Panc1 (cell line): Measurements from ENCODE around the gene NSMCE3. TPM values are rescaled to one million over a fixed set of nuclear protein-coding genes. Genes with fewer than 3 reads are reported as not detected.

Experiments
- ATAC-seq: fragments of 200-7000 bp; cut with Tn5 transposase; 2 replicates; pipeline ENCODE4 v1.9.1; 2020; ENCODE audit warnings: mild to moderate bottlenecking, moderate library complexity
- BruUV-seq: library from RNA; stranded (reverse); fragments of 400-500 nt; replicated peaks from 2 replicates; lab custom pipeline; 2021; lab: Mats Ljungman, UMichigan
- CTCF ChIA-PET: fragments of 300-600 bp; sonication (Branson Sonifier 250); formaldehyde crosslinking; loops from one replicate; lab custom pipeline; 2022; ENCODE audit warnings: antibody characterized with exemption; lab: Charles Lee
- POLR2A ChIA-PET: fragments of 300-600 bp; sonication (Branson Sonifier 250); formaldehyde crosslinking; loops from one replicate; lab custom pipeline; 2022; ENCODE audit warnings: antibody characterized with exemption; lab: Charles Lee
- DNase-seq: peaks from one replicate; pipeline ENCODE4 v3.0.0-alpha.2; 2010; ENCODE audit warnings: low read depth, low spot score
- H3K27ac ChIP-seq: 2 replicates; pipeline ENCODE4 v1.5.1; 2011; ENCODE audit warnings: mild to moderate bottlenecking, low read length, inconsistent platforms
- H3K27me3 ChIP-seq: fragments of 200-500 bp; sonication (Bioruptor generic); 2 replicates; pipeline ENCODE4 v1.6.0; 2014; ENCODE audit warnings: low read length, inconsistent platforms; ENCODE audit not compliant: control insufficient read depth, insufficient read depth
- H3K36me3 ChIP-seq: fragments of 200-500 bp; sonication (Bioruptor generic); 2 replicates; pipeline ENCODE4 v1.5.1; 2014; ENCODE audit warnings: inconsistent platforms, mild to moderate bottlenecking, low read length, moderate library complexity; ENCODE audit not compliant: control insufficient read depth, insufficient read depth
- H3K4me1 ChIP-seq: 2 replicates; pipeline ENCODE4 v1.5.1; 2011; ENCODE audit warnings: inconsistent platforms, mild to moderate bottlenecking, low read length, moderate library complexity; ENCODE audit not compliant: control insufficient read depth, insufficient read depth
- H3K4me3 ChIP-seq, 2 experiments: 2 replicates each; pipeline ENCODE4 v1.5.1; 2011 to 2012; ENCODE audit warnings: low read depth in 2 of 2, low read length in 2 of 2, mild to moderate bottlenecking in 2 of 2, inconsistent platforms in 1 of 2, moderate library complexity in 1 of 2
- H3K9me3 ChIP-seq: fragments of 200-500 bp; sonication (Bioruptor generic); 2 replicates; pipeline ENCODE4 v1.5.1; 2014; ENCODE audit warnings: low read depth, mild to moderate bottlenecking, inconsistent platforms, low read length, moderate library complexity; ENCODE audit not compliant: control insufficient read depth, insufficient read depth
- CTCF ChIP-seq: fragments of 450-650 bp; IDR thresholded peaks from 2 replicates; pipeline ENCODE4 v1.5.1; 2017; ENCODE audit warnings: mild to moderate bottlenecking
- POLR2AphosphoS5 ChIP-seq: IDR thresholded peaks from 2 replicates; pipeline ENCODE4 v1.6.1; 2012; ENCODE audit warnings: mild to moderate bottlenecking, low read depth, low read length, moderate library complexity
- SIN3A ChIP-seq: IDR thresholded peaks from 2 replicates; pipeline ENCODE4 v1.6.1; 2012; ENCODE audit warnings: low read depth, mild to moderate bottlenecking, low read length, moderate library complexity, borderline replicate concordance; ENCODE audit not compliant: insufficient read depth
- TCF7L2 ChIP-seq: IDR thresholded peaks from 2 replicates; pipeline ENCODE4 v1.6.1; 2011; ENCODE audit warnings: mild to moderate bottlenecking, low read depth, low read length, inconsistent platforms
- in situ Hi-C: cut with HindIII; loops from 2 replicates; pipeline ENCODE4 v1.10.0; 2016; ENCODE audit warnings: low sequenced_read_pairs, low pct_unique_long_range_greater_than_20kb
- intact Hi-C: fragments of 100-400 bp; cut with micrococcal nuclease; formaldehyde crosslinking; loops from one replicate; pipeline ENCODE4 v1.10.0; 2022; ENCODE audit not compliant: unreplicated experiment
- total RNA-seq: library from RNA; stranded (reverse); gene quantifications from one replicate; pipeline ENCODE4 v1.2.1, GENCODE V29; 2021; ENCODE audit not compliant: unreplicated experiment
- TF ChIP-seq, protein P1 (sequence below), 2 experiments: IDR thresholded peaks; 2 replicates each; pipeline ENCODE4 v1.6.1; 2011 to 2012; ENCODE audit warnings: low read depth in 2 of 2, control low read depth in 1 of 2, low read length in 1 of 2, mild to moderate bottlenecking in 1 of 2, moderate library complexity in 1 of 2; ENCODE audit not compliant: insufficient read depth in 1 of 2

Gene NSMCE3
- total RNA-seq, 1 experiment from 2014 or later, result 5.5 TPM

GRCh38 chr15:29220852-29221251 is 48.8 kb downstream of the NSMCE3 start:
- H3K4me1 ChIP-seq, result no peaks in the 10 kb centered on the region
- intact Hi-C loops, result no loop called here
- H3K27ac ChIP-seq, result no peak overlapping the region
- H3K27me3 ChIP-seq, result no peaks in the 10 kb centered on the region
- ChIA-PET CTCF (no interaction called here), POLR2A (no interaction called here)
- DNase-seq, result no peak
- no peaks in the 10 kb centered on the region for H3K36me3 ChIP-seq
- in situ Hi-C loops, result no loop called here
- no peak overlapping the region for H3K4me3 ChIP-seq
- no peak for TF ChIP-seq TCF7L2
- no peak for TF ChIP-seq CTCF
- no peak for TF ChIP-seq POLR2AphosphoS5
- no peak for TF ChIP-seq SIN3A
- TF ChIP-seq, protein P1, sequence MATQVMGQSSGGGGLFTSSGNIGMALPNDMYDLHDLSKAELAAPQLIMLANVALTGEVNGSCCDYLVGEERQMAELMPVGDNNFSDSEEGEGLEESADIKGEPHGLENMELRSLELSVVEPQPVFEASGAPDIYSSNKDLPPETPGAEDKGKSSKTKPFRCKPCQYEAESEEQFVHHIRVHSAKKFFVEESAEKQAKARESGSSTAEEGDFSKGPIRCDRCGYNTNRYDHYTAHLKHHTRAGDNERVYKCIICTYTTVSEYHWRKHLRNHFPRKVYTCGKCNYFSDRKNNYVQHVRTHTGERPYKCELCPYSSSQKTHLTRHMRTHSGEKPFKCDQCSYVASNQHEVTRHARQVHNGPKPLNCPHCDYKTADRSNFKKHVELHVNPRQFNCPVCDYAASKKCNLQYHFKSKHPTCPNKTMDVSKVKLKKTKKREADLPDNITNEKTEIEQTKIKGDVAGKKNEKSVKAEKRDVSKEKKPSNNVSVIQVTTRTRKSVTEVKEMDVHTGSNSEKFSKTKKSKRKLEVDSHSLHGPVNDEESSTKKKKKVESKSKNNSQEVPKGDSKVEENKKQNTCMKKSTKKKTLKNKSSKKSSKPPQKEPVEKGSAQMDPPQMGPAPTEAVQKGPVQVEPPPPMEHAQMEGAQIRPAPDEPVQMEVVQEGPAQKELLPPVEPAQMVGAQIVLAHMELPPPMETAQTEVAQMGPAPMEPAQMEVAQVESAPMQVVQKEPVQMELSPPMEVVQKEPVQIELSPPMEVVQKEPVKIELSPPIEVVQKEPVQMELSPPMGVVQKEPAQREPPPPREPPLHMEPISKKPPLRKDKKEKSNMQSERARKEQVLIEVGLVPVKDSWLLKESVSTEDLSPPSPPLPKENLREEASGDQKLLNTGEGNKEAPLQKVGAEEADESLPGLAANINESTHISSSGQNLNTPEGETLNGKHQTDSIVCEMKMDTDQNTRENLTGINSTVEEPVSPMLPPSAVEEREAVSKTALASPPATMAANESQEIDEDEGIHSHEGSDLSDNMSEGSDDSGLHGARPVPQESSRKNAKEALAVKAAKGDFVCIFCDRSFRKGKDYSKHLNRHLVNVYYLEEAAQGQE (IDR thresholded peaks at IDR 0.05; ENCODE audit: insufficient read depth in 1 of 2, low read depth in 2 of 2, low read length in 1 of 2), result no peak
- no TSS peak for BruUV-seq
- no peak for ATAC-seq
- no peaks in the 10 kb centered on the region for H3K9me3 ChIP-seq

DNA sequence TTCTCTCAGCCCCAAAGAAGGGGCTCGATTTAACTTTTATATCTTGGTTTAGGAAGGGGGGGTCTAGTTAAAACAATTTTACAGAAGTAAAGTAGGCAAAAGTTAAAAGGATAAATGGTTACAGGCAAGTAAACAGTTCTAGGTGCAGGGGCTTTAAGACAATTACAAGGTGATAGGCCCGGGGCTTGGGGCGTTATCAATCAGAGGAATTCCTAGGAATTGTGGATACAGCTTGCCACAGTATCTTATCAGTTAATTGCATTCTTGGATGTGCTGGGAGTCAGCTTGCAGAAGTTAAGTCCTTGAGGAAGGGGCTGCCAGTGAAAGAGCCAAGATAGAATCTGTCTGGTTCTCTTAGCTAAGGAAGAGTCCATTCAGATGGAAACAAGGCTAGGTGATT is 52.7 kb downstream of the NSMCE3 start:
- no TSS peak for BruUV-seq
- H3K4me3 ChIP-seq, result no peak overlapping the region
- POLR2A ChIA-PET, result no interaction called here

More for the DNA sequence above, 52.7 kb downstream of the NSMCE3 start:
- no peak overlapping the region for H3K27ac ChIP-seq
- no peaks in the 10 kb centered on the region for H3K36me3 ChIP-seq
- ATAC-seq (no peak), DNase-seq (no peak)
- intact Hi-C loops (no loop called here), in situ Hi-C loops (no loop called here)
- no peaks in the 10 kb centered on the region for H3K4me1 ChIP-seq
- no peaks in the 10 kb centered on the region for H3K27me3 ChIP-seq
- TF ChIP-seq CTCF (no peak), TCF7L2 (no peak), POLR2AphosphoS5 (no peak)
- no peaks in the 10 kb centered on the region for H3K9me3 ChIP-seq
- CTCF ChIA-PET, result no interaction called here
